Caco-2 (cell line): ENCODE results near the gene TMSB15B. TPM values are rescaled to one million over a fixed set of nuclear protein-coding genes. Genes with fewer than 3 reads are reported as not detected.
"Not testable (repeated sequence)": the region's sequence is repeated elsewhere in the genome, so short reads cannot be mapped to it uniquely, and the experiment has no call there.

Source experiments
- BruUV-seq: library from RNA; stranded (reverse); fragments of 400-500 nt; replicated peaks from 2 replicates; lab custom pipeline; 2021; lab: Mats Ljungman, UMichigan
- CTCF ChIA-PET: fragments of 300-600 bp; sonication (Branson Sonifier 250); formaldehyde crosslinking; loops from one replicate; lab custom pipeline; 2022; ENCODE audit warnings: antibody characterized with exemption; lab: Charles Lee
- POLR2A ChIA-PET: fragments of 300-600 bp; sonication (Branson Sonifier 250); formaldehyde crosslinking; loops from one replicate; lab custom pipeline; 2022; ENCODE audit warnings: antibody characterized with exemption; lab: Charles Lee
- DNase-seq, 2 experiments: peaks; one replicate each; pipeline versions ENCODE4 v3.0.0 to v3.0.0-alpha.2; 2020 to 2022
- H3K27me3 ChIP-seq: replicated peaks from 2 replicates; pipeline ENCODE4 v1.6.0; 2011; ENCODE audit warnings: low read length; ENCODE audit not compliant: control insufficient read depth, insufficient read depth
- H3K36me3 ChIP-seq: 2 replicates; pipeline ENCODE4 v1.5.1; 2011; ENCODE audit warnings: low read length; ENCODE audit not compliant: control insufficient read depth, insufficient read depth
- H3K4me1 ChIP-seq: fragments of 250-450 bp; sonication (Bioruptor Pico); 2 replicates; pipeline ENCODE4 v1.5.1; 2020; ENCODE audit warnings: mild to moderate bottlenecking
- H3K4me3 ChIP-seq: 2 replicates; pipeline ENCODE4 v1.5.1; 2011; ENCODE audit warnings: low read depth, mild to moderate bottlenecking, control low read depth, low read length
- H3K9me3 ChIP-seq: fragments of 250-450 bp; sonication (Bioruptor Pico); 2 replicates; pipeline ENCODE4 v1.5.1; 2020; ENCODE audit warnings: mild to moderate bottlenecking, moderate library complexity
- H3K27ac Mint-ChIP-seq: one replicate; pipeline ENCODE4 v1.8.0; 2022; ENCODE audit warnings: mixed read lengths; ENCODE audit not compliant: unreplicated experiment
- H3K27me3 Mint-ChIP-seq: one replicate; pipeline ENCODE4 v1.8.0; 2022; ENCODE audit warnings: mixed read lengths; ENCODE audit not compliant: insufficient read depth, unreplicated experiment
- H3K36me3 Mint-ChIP-seq: one replicate; pipeline ENCODE4 v1.8.0; 2022; ENCODE audit warnings: mild to moderate bottlenecking, mixed read lengths; ENCODE audit not compliant: insufficient read depth, unreplicated experiment
- H3K4me1 Mint-ChIP-seq: one replicate; pipeline ENCODE4 v1.8.0; 2022; ENCODE audit warnings: low read depth, mixed read lengths; ENCODE audit not compliant: unreplicated experiment
- H3K4me3 Mint-ChIP-seq: one replicate; pipeline ENCODE4 v1.8.0; 2022; ENCODE audit warnings: mild to moderate bottlenecking, moderate library complexity, mixed read lengths; ENCODE audit not compliant: unreplicated experiment
- H3K9me3 Mint-ChIP-seq: one replicate; pipeline ENCODE4 v1.8.0; 2022; ENCODE audit warnings: mixed read lengths; ENCODE audit not compliant: unreplicated experiment
- CTCF ChIP-seq, 2 experiments: fragments of 200-600 bp in 1 of 2; IDR thresholded peaks; 1 replicate in 1 of 2; 2 replicates in 1 of 2; pipeline versions ENCODE4 v1.5.1 to v1.8.0; 2011 to 2022; ENCODE audit warnings: antibody characterized with exemption in 1 of 2, control low read depth in 1 of 2, inconsistent platforms in 1 of 2, low read depth in 1 of 2, low read length in 1 of 2, mild to moderate bottlenecking in 1 of 2, moderate library complexity in 1 of 2; ENCODE audit not compliant: insufficient read depth in 1 of 2, severe bottlenecking in 1 of 2, unreplicated experiment in 1 of 2
- intact Hi-C: fragments of 100-400 bp; cut with micrococcal nuclease; formaldehyde crosslinking; loops from one replicate; pipeline ENCODE4 v1.10.0; 2022; ENCODE audit not compliant: unreplicated experiment
- total RNA-seq: library from RNA; stranded (reverse); gene quantifications from 2 replicates; pipeline ENCODE4 v1.2.3, GENCODE V29; 2022

Gene TMSB15B
- total RNA-seq, 1 experiment from 2014 or later, result 17.7 TPM

- Mint-ChIP-seq H3K4me3 (peak overlapping the region; percentile 94), H3K9me3 (no peaks in the 10 kb centered on the region), H3K27ac (peak overlapping the region; percentile 53), H3K27me3 (no peaks in the 10 kb centered on the region), H3K36me3 (peaks cover 6% of the 10 kb centered on the region), H3K4me1 (peaks cover 3% of the 10 kb centered on the region)
- intact Hi-C loops, result loop anchor here (1.0 to 5.0 kb wide), 4 partner anchors 23 to 231 kb away; partner anchors contain the start of gene MORF4L2
- no TSS peak for BruUV-seq
- no peaks in the 10 kb centered on the region for H3K27me3 ChIP-seq
- H3K9me3 ChIP-seq, result no peaks in the 10 kb centered on the region
- CTCF ChIA-PET, result interaction anchor here (1.0 kb wide), 2 partner anchors 73 to 112 kb away, joined by 3 read pairs; no protein-coding TSS in a partner anchor
- no peaks in the 10 kb centered on the region; the same call in 1 of the 2 replicates for H3K4me1 ChIP-seq
- no peak for TF ChIP-seq CTCF (IDR thresholded peaks at IDR 0.05; ENCODE audit: insufficient read depth in 1 of 2, low read depth in 1 of 2, low read length in 1 of 2, severe bottlenecking in 1 of 2, unreplicated experiment in 1 of 2)
- no peaks in the 10 kb centered on the region for H3K36me3 ChIP-seq
- POLR2A ChIA-PET, result interaction anchor here (0.6 to 1.0 kb wide), 3 partner anchors 56 to 232 kb away, joined by 3 to 4 read pairs (median 3); partner anchors contain the start of gene MORF4L2
- H3K4me3 ChIP-seq, result peak overlapping the region; percentile 42
- peak; percentile 61 for DNase-seq
These were observed 43.7 kb upstream of the TMSB15B start for GRCh38 chrX:103918571-103919269.

DNA sequence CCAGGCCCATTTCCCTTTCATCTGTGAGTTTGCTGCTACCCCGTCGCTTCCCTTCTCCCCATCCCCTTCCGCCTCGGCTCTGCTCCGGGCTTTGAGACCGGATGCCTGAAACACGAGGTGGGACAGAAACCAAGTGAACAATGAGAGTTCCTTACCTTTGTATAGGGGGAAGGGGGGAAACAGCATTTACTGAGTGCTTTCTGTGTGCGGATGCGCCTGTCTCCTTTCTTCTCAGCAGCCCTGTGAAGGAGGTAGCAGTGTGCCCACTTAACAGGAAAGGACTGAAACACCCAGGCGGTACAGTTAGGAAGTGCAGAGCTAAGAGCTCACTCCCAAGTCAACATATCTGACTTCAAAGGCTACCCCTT lies 43.2 kb upstream of the TMSB15B start:
- Mint-ChIP-seq H3K27ac (no peak overlapping the region), H3K4me1 (no peaks in the 10 kb centered on the region), H3K9me3 (no peaks in the 10 kb centered on the region), H3K36me3 (peaks cover 6% of the 10 kb centered on the region), H3K27me3 (no peaks in the 10 kb centered on the region), H3K4me3 (peak overlapping the region; percentile 94)
- H3K27me3 ChIP-seq, result no peaks in the 10 kb centered on the region
- CTCF ChIA-PET, result interaction anchor here (1.0 kb wide), 2 partner anchors 74 to 112 kb away, joined by 3 read pairs; no protein-coding TSS in a partner anchor
- TF ChIP-seq CTCF (IDR thresholded peaks at IDR 0.05; ENCODE audit: insufficient read depth in 1 of 2, low read depth in 1 of 2, low read length in 1 of 2, severe bottlenecking in 1 of 2, unreplicated experiment in 1 of 2), result peak in 1 of 2 experiments; percentile 20
- H3K36me3 ChIP-seq, result no peaks in the 10 kb centered on the region
- peak overlapping the region; percentile 42 for H3K4me3 ChIP-seq
- no peaks in the 10 kb centered on the region for H3K4me1 ChIP-seq
- POLR2A ChIA-PET, result interaction anchor here (0.6 to 0.8 kb wide), 2 partner anchors 56 to 205 kb away, joined by 3 to 4 read pairs; no protein-coding TSS in a partner anchor
- no peaks in the 10 kb centered on the region for H3K9me3 ChIP-seq
- TSS peak; percentile 42 for BruUV-seq
- peak in 1 of 2 experiments; percentile 14 for DNase-seq
- intact Hi-C loops, result loop anchor here (2.0 to 5.0 kb wide), 2 partner anchors 218 to 232 kb away; partner anchors contain the start of gene MORF4L2

GRCh38 chrX:103920515-103920914 lies 41.9 kb upstream of the TMSB15B start:
- H3K4me1 ChIP-seq, H3K27me3 ChIP-seq, POLR2A ChIA-PET, H3K4me3 Mint-ChIP-seq, H3K36me3 ChIP-seq, H3K9me3 ChIP-seq, H3K27ac Mint-ChIP-seq, intact Hi-C loops, H3K36me3 Mint-ChIP-seq, H3K9me3 Mint-ChIP-seq, DNase-seq, H3K27me3 Mint-ChIP-seq, H3K4me3 ChIP-seq, BruUV-seq, CTCF ChIA-PET, H3K4me1 Mint-ChIP-seq: not testable (repeated sequence)
